K562 treated with DMSO at 1 percent for 24 hours (cell line): ENCODE results near the gene HMGA1. TPM values are rescaled to one million over a fixed set of nuclear protein-coding genes. Genes with fewer than 3 reads are reported as not detected.

Experiments
- total RNA-seq: library from RNA; unstranded; fragments of 300-600 nt; gene quantifications from 2 replicates; pipeline ENCODE4 v1.2.3, GENCODE V29; 2022; ENCODE audit warnings: low read depth; ENCODE audit not compliant: insufficient read depth

HMGA1 gene
- total RNA-seq, result 1,580 and 1,712 TPM in 2 replicates

GRCh38 chr6:34236443-34237315, at the start of gene HMGA1:
TSS of gene HMGA1 (plus strand) at chr6:34236873. CDS start at chr6:34240781, 3,908 bp downstream.

GRCh38 chr6:34248727-34249468, 12.2 kb downstream of the HMGA1 start, which contains the start of gene SMIM29:
TSS of gene SMIM29 (minus strand) at chr6:34249006. CDS start at chr6:34247791, 1,215 bp downstream.

Other genes with a start within 250 kb of the HMGA1 start
- gene GRM4, start 90.8 kb upstream of the HMGA1 start, total RNA-seq, result not detected in 2 replicates
- gene SMIM29, start 12.1 kb downstream of the HMGA1 start, total RNA-seq, result 187 and 196 TPM in 2 replicates
- 13.5 and 13.9 TPM in 2 replicates for gene NUDT3, start 155.8 kb downstream of the HMGA1 start, total RNA-seq
- 6,565 and 6,740 TPM in 2 replicates for gene RPS10, start 189.2 kb downstream of the HMGA1 start, total RNA-seq
- 1.3 and 1.4 TPM in 2 replicates for gene PACSIN1, start 229.2 kb downstream of the HMGA1 start, total RNA-seq